CD4-positive, alpha-beta T cell treated with Interleukin-10 for 1 hour (primary cell): Measurements from ENCODE around the gene RPS6KA4.
A peak's percentile ranks its signal among the peaks of the same experiment; 100 is the strongest.
"Not testable (repeated sequence)": the region's sequence is repeated elsewhere in the genome, so short reads cannot be mapped to it uniquely, and the experiment has no call there.

Experiments
- DNase-seq: peaks from one replicate; pipeline ENCODE4 v3.0.0-alpha.2; 2020

RPS6KA4 gene

GRCh38 chr11:64391839-64392238 lies 32.9 kb downstream of the RPS6KA4 start:
- DNase-seq: no peak

- DNase-seq: no peak
These were observed 36.6 kb downstream of the RPS6KA4 start for GRCh38 chr11:64395545-64396078.

- no peak for DNase-seq
These were observed 37.2 kb downstream of the RPS6KA4 start for GRCh38 chr11:64396079-64396591.

- no peak for DNase-seq
These were observed 41.1 kb downstream of the RPS6KA4 start for GRCh38 chr11:64400102-64400501.

GRCh38 chr11:64400667-64401066 lies 41.7 kb downstream of the RPS6KA4 start:
- no peak for DNase-seq

- no peak for DNase-seq
These were observed 42.8 kb downstream of the RPS6KA4 start for GRCh38 chr11:64401775-64402174.

- DNase-seq: no peak
These were observed 44.1 kb downstream of the RPS6KA4 start for GRCh38 chr11:64403106-64403505.

GRCh38 chr11:64406221-64406946 lies 47.4 kb downstream of the RPS6KA4 start:
- DNase-seq: no peak

GRCh38 chr11:64407221-64407620 lies 48.3 kb downstream of the RPS6KA4 start:
- DNase-seq: no peak

GRCh38 chr11:64407630-64408029 lies 48.7 kb downstream of the RPS6KA4 start:
- DNase-seq: no peak

GRCh38 chr11:64409278-64409677 lies 50.3 kb downstream of the RPS6KA4 start:
- DNase-seq: no peak

GRCh38 chr11:64409707-64410403 lies 50.9 kb downstream of the RPS6KA4 start:
- no peak for DNase-seq

- no peak for DNase-seq
These were observed 51.4 kb downstream of the RPS6KA4 start for GRCh38 chr11:64410404-64410734.

GRCh38 chr11:64413417-64413816 lies 54.5 kb downstream of the RPS6KA4 start:
- no peak for DNase-seq

- DNase-seq: no peak
These were observed 56.3 kb downstream of the RPS6KA4 start for GRCh38 chr11:64415286-64415685.

- peak; percentile 16 for DNase-seq
These were observed 57.2 kb downstream of the RPS6KA4 start for GRCh38 chr11:64415996-64416728.

- DNase-seq: not testable (repeated sequence)
These were observed 59.3 kb downstream of the RPS6KA4 start for GRCh38 chr11:64418233-64418632.

GRCh38 chr11:64419257-64419790 lies 60.4 kb downstream of the RPS6KA4 start:
- DNase-seq: no peak

GRCh38 chr11:64419818-64420485 lies 61.0 kb downstream of the RPS6KA4 start:
- no peak for DNase-seq
